GM21576 (cell line): ENCODE measurements around the gene NDUFA11.

ENCODE experiments used
- ATAC-seq: cut with Tn5 transposase; IDR thresholded peaks from one replicate; pipeline ENCODE4 v1.9.1; 2021; ENCODE audit warnings: mild to moderate bottlenecking, moderate library complexity; ENCODE audit not compliant: unreplicated experiment

Gene NDUFA11

DNA sequence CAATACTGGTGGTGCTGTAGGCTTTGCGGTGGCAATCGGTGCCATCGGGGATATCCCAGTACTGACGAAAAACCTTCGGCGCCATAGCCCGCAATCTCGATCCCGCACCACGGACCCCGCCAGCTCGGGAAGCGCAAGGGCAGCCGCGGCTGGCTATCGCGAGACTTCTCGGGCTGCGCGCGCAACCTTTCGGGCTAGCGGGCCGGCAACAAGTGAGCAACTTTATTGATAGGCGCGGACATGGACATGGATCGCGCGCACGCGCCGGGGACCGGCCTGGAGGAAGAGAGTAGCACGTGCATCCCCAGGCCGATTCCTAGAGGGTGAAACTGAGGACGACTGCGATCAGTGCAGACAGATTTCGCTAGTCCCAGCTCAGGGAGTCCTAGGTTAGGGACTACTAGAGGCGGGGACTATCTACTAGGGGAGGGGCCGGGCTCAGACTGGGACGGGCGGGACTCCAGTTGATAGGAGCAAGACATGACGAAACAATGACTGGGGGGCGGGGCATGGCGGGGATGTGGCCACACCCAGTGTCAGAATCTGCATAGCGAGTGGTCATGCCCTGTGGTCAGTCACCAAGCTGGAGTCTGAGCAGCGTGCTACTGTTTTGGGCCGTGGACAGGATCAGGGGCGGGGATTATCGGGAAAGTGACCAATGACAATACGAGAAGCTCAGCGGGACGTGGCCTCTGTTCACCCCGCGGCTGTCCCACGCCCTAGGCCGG, at the start of gene NDUFA11:
TSS of gene NDUFA11 (minus strand) at position 167 of the 728 bp plus-strand sequence. CDS start at position 85, 82 bp downstream.
- ATAC-seq: peak; percentile 23

GRCh38 chr19:5953030-5953589, 49.5 kb upstream of the NDUFA11 start:
- ATAC-seq: no peak

- no peak for ATAC-seq
Measured at GRCh38 chr19:5952193-5953029, 48.8 kb upstream of the NDUFA11 start.

- no peak for ATAC-seq
Measured at GRCh38 chr19:5951338-5951861, 47.8 kb upstream of the NDUFA11 start.

GRCh38 chr19:5950741-5951140, 47.2 kb upstream of the NDUFA11 start:
- ATAC-seq: no peak

DNA sequence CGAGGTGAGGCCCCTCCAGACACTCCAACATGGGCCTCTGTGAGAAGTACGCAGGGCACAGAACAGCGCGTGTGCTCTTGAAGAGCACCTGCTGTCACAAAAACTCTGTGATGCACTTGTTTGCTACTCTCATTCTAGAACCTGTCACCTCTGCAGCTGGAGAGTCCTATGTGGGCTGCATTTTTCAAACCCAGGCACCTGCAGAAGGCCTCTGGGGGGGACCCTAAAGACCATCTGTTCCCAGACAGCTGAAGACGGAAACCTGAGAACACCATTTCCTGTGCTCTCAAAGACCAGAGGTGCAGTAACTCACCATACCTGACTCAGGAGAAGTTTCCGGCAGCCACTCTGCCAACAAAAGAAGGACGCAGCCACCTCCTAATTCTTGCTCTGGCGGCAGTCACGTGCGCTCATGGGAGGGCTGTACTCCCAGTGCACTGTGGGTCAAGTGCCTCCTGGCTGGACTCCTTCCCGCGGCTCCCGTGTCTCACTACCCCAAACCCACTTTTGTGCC, 46.3 kb upstream of the NDUFA11 start:
- no peak for ATAC-seq

- no peak for ATAC-seq
Measured at GRCh38 chr19:5948752-5949564, 45.4 kb upstream of the NDUFA11 start.

DNA sequence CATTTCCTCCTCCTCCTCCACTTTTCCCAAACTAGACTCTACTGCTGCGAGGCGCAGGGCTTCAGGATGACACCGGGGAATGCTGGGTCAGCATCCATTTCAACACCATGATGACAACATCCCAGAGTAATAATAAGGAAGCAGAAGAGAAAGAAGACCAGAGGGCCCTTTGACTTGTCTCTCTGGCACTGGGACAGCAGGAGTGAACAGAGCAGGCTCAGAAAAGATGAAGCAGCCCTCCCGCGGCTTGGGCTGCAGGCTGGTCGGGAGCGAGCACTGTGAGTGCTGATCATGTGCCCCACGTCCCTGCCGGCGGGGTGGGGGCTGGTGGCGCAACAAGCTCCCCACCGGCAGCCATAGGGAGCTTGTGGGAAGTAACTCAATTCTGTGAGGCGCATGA, 43.8 kb upstream of the NDUFA11 start:
- no peak for ATAC-seq

DNA sequence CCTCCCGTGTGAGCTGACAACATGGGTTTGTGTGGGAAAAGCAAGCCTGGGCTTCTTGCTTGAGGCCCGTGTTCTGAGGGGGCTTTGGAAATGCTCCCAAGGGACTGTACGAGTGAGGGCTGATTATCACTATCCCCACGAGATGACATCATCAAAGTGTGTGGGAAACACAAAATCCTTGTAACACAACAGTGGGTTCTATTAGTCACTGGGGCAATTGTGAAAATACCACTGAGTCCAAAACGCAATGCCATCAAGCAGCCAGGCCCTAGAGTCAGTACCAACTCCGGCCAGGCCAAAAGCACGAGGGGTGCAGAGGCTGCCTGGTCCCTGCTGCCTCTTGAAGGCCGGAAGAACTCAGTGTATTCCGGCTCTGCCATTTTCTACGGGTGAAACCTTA, 40.0 kb upstream of the NDUFA11 start:
- no peak for ATAC-seq

GRCh38 chr19:5943045-5943444, 39.5 kb upstream of the NDUFA11 start:
- ATAC-seq: no peak

GRCh38 chr19:5941673-5942072, 38.1 kb upstream of the NDUFA11 start:
- ATAC-seq: no peak

GRCh38 chr19:5940260-5941208, 36.9 kb upstream of the NDUFA11 start:
- no peak for ATAC-seq

DNA sequence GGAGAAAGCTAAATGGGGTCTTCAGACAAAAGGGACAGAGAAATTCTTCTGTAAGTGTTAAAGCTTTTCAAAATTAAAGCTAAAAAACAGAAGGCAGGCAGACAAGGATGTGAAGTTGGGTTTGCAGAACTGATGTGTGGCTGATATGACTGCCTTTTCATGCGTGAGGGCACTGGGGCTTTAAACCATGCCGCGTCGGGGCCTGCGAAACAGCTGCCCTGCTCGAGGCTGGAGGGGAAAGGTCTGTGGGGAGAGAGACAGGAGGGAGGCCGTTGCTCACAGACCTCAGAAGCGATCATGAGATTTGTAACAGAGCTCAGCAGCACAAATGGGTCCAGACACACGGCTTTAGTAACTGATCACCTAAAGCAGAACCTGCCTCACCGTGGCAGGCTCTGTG, 34.0 kb upstream of the NDUFA11 start:
- no peak for ATAC-seq

DNA sequence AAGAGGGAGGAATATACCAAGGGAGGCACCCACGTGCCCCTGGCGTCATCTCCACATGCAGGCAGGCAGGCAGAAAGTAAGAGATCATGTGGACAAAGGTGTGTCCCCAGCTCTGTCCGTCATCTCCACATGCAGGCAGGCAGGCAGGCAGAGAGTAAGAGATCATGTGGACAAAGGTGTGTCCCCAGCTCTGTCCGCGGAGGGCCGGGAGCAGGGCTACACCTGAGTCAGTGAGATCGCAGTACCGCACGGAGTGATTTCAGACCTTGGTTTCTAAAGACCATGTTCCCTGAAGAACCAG, 32.7 kb upstream of the NDUFA11 start:
- no peak for ATAC-seq

DNA sequence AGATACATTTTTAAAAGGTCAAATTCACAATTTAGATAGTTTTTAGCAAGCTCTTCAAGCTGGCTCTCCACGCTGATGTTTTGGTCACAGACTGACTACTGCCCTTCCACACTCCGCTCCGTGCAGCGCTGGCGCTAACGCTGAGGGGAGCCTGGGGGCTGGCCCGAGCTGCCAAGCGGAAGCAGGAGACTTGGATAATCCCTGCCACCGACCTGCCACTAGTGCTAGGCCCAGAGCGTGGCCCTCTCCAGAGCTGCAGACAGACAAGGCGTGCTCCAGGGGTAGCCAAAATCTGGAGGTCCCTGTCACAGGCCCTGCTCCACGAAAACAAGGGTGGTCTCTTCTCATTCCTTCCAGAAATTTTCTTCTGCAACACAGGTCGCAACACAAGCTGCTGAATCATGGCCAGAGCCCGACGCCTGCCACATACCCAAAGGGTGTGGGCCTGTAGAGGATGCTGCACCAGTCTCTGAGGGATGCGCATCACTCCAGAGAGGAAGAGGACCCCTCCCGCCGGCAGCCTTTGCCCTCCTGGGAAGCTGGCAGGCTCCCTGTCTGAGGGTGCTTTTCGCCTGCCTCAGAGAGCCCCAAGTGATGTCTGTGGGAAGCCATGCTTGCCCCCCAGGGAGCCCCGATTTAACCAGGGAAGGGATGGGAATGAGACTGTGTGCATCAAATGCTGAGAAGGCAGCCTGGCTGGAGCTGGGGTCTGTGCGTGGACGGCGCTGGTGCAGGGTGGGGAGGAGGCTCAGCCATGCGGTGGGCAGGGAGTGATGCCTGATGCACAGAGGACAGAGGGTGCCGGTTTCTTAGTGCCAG, 32.1 kb upstream of the NDUFA11 start:
- ATAC-seq: no peak

GRCh38 chr19:5934774-5935472, 31.3 kb upstream of the NDUFA11 start:
- no peak for ATAC-seq

- ATAC-seq: no peak
Measured at GRCh38 chr19:5934069-5934401, 30.4 kb upstream of the NDUFA11 start.

GRCh38 chr19:5933391-5934068, 29.9 kb upstream of the NDUFA11 start:
- no peak for ATAC-seq
